Measurements from ENCODE around the gene ARHGEF12.
A peak's percentile ranks its signal among the peaks of the same experiment; 100 is the strongest.

Gene ARHGEF12, protein sequence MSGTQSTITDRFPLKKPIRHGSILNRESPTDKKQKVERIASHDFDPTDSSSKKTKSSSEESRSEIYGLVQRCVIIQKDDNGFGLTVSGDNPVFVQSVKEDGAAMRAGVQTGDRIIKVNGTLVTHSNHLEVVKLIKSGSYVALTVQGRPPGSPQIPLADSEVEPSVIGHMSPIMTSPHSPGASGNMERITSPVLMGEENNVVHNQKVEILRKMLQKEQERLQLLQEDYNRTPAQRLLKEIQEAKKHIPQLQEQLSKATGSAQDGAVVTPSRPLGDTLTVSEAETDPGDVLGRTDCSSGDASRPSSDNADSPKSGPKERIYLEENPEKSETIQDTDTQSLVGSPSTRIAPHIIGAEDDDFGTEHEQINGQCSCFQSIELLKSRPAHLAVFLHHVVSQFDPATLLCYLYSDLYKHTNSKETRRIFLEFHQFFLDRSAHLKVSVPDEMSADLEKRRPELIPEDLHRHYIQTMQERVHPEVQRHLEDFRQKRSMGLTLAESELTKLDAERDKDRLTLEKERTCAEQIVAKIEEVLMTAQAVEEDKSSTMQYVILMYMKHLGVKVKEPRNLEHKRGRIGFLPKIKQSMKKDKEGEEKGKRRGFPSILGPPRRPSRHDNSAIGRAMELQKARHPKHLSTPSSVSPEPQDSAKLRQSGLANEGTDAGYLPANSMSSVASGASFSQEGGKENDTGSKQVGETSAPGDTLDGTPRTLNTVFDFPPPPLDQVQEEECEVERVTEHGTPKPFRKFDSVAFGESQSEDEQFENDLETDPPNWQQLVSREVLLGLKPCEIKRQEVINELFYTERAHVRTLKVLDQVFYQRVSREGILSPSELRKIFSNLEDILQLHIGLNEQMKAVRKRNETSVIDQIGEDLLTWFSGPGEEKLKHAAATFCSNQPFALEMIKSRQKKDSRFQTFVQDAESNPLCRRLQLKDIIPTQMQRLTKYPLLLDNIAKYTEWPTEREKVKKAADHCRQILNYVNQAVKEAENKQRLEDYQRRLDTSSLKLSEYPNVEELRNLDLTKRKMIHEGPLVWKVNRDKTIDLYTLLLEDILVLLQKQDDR (N-terminal part only)

DNA sequence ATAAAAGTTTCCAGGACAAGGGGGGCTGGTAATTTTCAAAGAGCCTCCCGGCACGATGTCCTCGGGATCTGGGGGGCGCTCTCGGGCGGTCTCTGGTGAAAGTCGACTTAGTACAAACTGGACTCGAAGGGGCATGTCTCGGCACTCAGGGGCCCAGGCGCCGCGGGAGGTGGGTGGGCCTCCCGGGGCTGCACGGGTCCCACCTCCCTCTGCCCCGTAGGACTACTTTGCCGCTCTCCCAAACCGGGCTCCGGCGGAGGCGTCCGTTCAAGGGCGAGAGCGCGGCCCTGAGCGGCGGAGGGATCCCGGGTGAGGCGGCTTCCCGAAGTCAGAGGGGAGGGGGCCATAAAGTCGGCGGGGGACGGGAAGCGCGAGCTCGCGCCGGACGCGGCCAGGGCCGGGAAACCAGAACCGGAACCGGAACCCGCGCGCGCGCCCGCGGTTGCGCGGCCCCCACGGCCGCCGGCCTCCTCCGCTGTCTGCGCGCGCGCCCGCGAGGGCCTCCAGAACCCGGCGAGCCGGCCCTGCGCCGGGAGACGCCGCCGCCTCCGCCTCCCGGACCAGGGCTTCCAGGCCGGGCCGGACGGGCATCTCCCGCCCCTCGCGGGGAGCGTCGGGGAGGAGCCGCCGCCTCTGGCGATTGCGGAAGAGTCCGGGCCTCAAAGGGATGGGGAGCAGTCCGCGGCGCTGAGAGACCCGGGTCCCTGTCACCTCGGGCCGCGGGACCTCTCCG is at the start of gene ARHGEF12:
ARHGEF12 (plus strand) TSS at position 506 of the 733 bp plus-strand sequence. CDS start 831 bp downstream, outside the sequence.
- DNase-seq (ENCODE audit: low read depth, low spot score), result peak; percentile 92
- H3K27ac ChIP-seq, result peak within 1 kb of the TSS; percentile 91

DNA sequence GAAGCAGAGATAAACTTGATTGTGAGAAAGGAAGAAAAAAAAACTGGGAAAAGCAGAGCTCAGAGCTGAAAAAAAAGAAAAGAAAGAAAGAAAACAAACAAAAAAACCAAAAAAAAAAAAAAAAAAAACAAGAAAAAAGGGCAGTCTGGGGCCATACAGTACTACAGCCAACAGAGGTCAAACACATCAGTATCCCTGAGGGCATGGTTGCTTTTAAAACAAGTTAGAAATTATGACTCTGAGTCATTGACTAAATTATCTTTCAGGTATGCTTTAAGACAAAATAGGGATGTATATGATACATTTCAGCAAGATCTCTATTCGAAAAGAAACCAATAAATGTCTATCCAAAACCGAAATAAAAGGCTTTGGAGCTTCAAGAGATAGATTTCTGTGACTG is 48.2 kb upstream of the ARHGEF12 start:
- DNase-seq (ENCODE audit: low read depth, low spot score), result no peak
- H3K27ac ChIP-seq, result no peak overlapping the region

DNA sequence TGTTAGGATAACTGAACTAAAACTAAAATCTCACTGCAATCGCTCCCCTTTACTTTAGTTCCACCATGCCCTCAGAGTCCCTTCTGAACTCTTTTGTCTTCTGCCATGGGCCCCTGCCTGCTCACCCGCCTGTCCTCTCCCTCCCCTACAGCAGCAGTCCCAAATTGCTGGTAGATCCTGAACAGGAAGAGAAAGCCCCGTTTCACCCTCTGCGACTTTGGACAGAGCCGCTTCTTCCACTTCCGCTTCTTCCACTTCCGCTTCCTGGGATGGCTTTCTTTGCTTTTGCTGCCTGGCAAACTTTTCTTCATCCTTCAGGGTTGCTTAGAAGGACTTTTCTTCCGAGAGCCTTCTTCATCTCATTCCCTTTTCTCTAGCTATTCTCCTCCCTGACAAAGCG is 46.8 kb upstream of the ARHGEF12 start:
- DNase-seq (ENCODE audit: low read depth, low spot score), result no peak
- no peak overlapping the region for H3K27ac ChIP-seq

DNA sequence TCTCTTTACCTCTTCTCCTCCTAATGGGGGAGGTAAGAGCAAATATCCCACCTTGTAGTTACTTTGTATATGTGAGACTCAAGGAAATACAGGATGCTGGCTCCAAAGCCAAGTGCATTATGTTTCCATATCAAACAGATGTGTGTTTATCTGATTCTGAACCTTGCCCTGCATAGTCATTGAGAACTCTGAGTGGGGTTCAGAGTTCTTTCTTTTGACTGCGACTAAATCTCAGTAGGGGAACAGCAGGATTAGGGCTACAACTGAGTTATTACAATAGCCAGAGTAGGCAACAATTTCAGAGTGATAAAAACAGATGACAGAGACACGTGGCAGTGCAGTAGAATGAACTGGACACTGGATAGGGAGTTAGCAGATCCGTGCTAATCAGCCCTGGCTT is 45.3 kb upstream of the ARHGEF12 start:
- DNase-seq (ENCODE audit: low read depth, low spot score), result no peak
- no peak overlapping the region for H3K27ac ChIP-seq

DNA sequence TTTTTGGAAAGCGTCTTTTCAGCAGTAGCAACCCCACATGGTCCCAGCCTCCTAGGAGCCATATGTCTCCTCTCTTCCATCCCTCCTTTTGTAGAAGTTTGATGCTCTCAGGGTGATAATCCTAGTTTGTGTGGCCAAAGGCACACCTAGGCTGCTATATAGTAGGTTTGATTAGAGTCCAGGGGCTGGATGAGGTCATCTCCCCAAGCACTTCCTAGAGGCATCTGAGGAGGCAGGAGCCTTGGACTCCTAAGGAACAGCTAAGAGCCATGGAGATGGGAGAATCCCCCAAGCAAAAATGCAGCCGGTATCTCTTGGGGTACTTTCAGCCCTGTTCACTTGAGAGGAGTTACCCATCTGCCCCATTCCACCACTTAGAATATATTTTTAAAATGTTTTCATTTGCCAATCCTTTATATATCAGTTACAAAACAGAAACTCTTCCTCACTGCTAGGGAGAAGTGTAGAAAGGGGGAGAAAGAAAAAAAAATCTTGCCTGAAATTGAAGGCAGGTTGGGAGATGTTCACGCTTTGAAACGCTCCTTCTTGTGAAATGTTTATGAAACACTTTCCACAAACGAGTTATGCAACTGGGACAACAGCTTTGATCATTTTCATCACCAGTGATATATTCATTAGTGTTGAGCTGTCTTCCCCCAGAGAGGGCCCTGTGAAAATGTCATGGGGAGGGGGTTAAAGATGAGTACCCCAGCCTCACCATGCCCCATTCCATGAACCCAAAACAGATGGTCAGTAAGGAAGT is 43.0 kb upstream of the ARHGEF12 start:
- no peak for DNase-seq (ENCODE audit: low read depth, low spot score)
- no peak overlapping the region for H3K27ac ChIP-seq

DNA sequence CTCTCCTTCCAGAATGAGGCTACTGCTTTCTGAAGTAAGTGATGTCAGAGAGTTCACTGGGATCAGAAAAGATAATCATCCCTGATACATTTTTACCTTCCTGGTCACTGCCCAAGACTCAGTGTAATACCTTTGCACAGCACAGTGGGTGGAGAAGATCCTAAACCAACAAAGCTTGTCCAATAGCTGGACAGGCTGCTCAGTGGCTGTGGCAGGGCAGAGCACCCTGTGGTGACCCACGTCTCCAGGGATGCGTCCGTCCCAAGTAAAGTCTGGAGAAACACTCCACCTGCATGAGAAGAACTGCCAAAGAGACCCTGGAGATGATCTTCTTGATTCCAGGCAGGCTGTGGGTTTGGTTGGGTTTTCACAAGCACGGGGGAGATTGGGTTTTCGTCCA is 42.1 kb upstream of the ARHGEF12 start:
- DNase-seq (ENCODE audit: low read depth, low spot score), result no peak
- no peak overlapping the region for H3K27ac ChIP-seq

DNA sequence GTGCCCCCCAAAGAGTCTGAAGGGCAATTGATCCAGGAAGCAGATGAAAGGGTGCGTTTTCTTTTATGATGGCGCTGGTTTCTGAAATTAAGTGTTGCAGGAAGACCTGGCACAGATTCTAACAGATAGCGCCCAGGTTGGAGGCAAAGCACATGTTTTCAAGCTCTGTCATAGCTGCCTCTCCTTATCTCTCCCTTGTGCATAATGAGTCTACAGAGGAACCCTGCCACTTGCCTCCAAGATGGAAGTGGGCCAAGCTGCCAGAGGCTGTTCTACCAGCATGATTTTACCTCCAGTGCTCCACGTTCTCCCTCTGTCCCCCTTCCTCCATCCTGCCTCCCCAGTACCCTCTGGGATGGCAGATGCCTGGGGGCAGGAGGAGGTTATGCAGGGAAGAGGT is 41.1 kb upstream of the ARHGEF12 start:
- no peak for DNase-seq (ENCODE audit: low read depth, low spot score)
- H3K27ac ChIP-seq, result no peak overlapping the region

DNA sequence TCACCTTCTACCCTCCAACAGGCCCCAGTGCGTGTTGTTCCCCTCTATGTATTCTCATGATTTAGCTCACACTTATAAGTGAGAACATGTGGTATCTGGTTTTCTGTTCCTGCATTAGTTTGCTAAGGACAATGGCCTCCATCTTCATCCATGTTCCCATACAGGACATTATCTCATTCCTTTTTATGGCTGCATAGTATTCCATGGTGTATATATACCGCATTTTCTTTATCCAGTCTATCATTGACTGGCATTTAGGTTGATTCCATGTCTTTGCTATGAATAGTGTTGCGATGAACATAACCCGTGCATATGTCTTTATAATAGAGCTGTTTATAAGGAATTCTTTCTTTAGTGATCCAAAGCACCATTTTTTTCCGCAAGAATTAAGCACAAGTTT is 39.7 kb upstream of the ARHGEF12 start:
- DNase-seq (ENCODE audit: low read depth, low spot score), result no peak
- no peak overlapping the region for H3K27ac ChIP-seq

DNA sequence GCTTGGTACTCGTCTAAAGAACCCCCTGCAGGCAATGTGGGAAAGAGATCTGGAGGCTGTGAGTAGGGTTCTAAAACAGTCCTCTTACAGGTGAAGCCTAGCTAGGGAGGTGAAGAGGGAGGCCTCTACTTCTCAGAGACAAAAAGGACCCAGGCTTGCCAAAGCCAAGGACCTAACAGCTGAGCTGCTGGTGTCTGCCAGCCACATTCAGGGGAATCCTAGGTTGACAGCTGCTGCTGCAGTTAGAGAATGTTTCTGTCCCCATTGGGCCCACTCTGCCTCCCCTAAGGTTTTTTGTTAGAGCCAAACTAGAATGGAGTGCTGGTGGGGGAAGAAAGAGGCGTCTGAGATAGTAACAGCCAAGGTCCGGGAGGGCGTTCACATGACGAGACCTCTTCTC is 37.8 kb upstream of the ARHGEF12 start:
- no peak for DNase-seq (ENCODE audit: low read depth, low spot score)
- H3K27ac ChIP-seq, result no peak overlapping the region

DNA sequence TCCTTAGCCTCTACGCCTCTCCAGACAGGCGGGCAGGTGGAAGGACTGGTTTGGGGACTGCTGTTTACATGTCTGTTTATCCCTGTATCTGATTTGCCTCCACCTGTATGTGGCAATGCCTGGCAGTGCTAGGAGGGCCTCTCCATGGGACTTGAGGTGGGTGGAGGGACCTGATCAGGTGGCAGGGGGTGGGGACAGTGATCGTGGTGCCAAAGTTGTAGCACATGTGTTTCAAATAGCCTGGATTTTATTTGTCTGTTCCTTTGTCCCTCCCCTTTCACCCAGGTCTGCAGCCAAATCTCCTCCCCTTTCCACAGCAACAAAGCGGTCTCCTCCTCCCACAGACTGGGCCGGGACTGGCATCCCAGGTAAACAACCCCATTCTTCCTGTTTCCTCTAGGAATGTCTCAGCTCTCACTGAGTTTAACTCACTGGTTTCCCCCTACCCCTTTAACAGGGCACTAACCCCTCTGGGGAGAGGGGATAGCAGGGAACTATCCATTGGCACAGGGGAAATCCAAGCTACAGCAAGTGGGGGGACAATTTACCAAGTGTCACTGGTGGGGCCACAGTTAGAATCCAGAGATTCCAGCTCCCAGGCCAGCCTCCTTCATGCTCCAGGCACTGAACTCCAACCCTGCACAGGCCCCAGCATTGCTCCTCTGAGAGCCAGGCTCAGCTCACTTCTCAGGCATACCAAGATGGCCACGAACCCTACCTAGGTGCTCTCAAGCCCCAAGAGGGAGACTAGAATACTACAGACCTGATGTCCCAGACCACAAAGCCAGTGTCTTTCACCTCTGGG is 34.0 kb upstream of the ARHGEF12 start:
- peak overlapping the region; percentile 19 for H3K27ac ChIP-seq
- peak; percentile 39 for DNase-seq (ENCODE audit: low read depth, low spot score)

DNA sequence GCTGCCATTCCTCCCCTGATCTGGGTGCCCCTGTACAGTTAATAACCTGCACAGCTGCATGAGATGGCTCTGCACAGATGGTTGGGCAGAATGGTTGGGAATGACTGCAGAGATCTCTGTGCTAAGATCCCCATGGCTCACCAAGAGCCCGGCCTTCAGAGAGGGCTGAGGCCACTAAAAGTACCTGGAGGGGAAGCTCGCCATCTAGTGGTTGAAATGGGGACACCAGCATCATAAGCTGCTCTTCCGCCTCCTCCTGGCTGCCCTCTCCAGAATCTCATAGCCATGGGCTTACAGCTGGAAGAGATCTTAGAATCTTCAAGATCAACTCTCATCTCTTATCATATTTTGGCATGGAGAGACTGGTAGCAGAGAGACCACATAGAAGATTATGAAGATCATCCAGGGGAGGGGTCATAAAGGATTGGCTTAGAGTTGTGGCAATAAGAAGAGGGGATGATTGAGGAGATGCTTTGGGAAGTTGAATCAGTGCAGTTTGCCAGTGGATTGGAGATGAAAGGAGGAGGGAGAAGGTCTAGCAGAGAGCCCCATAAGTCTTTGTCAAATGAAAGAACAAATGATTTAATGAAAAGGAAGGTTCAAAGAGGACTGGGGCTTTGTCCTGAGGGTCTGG is 33.1 kb upstream of the ARHGEF12 start:
- DNase-seq (ENCODE audit: low read depth, low spot score), result no peak

DNA sequence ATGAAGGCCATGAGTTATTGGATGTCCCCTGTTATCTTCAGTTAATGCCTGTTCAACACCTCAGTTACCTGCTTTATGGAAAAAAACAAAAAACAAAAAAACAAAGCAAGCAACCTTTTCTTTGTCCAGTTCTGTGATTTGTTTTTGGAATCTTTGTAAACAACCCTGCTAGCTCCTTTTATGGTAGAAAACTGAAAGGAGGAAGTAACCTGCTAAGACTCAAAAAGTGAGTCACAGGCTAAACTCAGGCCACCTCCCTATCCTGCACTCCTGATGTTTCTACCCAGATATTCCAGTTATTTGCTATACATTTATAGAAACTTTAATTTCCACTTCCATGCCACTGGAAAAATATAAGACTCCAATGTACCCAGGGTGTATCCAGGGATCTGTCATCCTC is 31.7 kb upstream of the ARHGEF12 start:
- DNase-seq (ENCODE audit: low read depth, low spot score), result peak; percentile 62
- peak overlapping the region; percentile 76 for H3K27ac ChIP-seq

More for the DNA sequence above, 33.1 kb upstream of the ARHGEF12 start:
- H3K27ac ChIP-seq, result peak overlapping the region; percentile 76

DNA sequence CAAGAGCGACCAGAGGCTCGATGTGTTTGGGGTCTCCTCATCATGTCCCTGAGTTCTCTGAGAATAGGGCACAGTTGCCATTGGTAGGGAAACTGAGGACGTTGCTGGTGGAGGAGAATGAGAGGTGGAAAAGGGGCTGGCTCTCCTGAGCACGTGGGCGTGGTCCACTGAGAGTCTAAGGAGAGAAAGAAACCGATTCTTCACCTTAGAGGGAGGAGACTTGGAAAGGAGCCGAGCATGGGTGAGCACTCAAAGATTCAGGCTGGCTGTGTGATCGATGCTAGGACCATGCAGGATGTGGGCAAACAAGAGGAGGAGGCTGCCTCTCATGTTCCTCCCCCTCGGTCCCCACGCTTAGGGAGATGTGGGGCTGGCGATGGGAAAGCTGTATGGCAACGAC is 30.9 kb upstream of the ARHGEF12 start:
- H3K27ac ChIP-seq, result peak overlapping the region; percentile 76
- no peak for DNase-seq (ENCODE audit: low read depth, low spot score)

DNA sequence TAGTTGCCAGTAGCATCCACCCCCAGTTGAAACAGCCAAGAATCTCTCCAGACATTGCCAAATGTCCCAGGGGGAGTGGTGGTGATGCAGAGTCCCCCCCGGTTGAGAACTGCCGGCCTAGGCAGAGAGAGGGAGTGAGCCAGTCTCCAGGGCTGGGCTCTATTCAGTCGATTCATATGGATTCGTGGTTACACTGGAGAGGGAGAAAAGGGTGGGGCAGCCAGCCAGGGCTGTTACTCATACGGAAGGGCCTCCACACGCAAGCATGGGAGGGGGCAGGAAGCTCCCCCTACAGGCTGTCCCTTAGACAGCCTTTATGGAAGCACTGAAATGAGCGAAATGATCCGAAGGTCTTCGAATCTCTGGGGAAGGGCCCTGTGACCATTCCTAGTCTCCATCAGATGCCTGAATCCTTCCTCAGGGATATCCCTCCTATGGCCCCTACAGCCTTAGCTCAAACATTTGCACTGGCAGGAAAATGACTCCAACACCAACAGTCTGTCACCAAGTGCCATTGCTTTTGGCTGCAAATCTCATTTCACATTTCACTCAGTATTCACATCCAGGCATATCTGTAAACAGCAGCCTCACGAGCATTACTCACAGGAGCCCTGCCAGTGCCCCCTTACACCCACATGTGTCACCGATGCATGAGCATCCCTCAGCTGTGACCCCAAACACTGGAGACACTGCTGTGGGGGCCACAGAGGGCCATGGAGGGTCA is 29.5 kb upstream of the ARHGEF12 start:
- H3K27ac ChIP-seq, result peak overlapping the region; percentile 76
- peak; percentile 86 for DNase-seq (ENCODE audit: low read depth, low spot score)

DNA sequence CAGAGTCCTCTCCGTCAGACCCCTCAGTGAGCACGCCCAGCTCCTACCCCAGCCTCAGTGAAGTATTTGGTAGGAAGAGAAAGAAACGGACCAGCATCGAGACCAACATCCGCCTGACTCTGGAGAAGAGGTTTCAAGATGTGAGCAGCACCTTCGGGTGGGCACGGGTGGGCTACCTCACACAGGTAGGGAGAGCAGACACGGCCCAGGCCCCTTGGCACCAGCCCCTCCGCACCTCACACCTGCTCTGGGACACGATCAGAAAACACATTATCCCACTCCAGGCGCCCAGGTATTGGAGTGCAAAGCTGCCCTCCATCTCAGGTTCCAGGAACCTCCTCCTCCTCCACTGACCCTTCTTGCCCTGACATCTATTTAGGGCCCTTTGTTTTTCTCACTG is 28.7 kb upstream of the ARHGEF12 start:
- no peak overlapping the region for H3K27ac ChIP-seq
- no peak for DNase-seq (ENCODE audit: low read depth, low spot score)

DNA sequence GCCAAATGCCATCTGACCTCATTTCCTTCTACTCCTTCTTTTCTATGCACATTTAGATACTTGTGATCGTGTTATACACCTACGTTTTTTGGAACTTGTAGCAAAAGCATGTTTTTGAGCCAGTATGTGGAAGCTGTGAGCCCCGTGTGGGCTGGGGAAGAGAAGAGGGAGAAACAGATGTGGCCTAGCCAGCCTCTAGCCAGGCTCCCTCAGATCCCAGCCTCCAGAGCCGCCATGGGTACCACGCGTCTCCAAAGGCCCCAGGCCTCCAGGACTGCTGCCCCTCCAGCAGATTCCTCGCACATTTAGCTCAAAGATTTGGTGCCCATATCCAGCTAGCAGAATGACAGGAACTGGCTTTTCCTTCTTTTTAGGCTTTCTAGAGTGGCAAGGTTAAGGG is 28.1 kb upstream of the ARHGEF12 start:
- H3K27ac ChIP-seq, result no peak overlapping the region
- DNase-seq (ENCODE audit: low read depth, low spot score), result no peak

DNA sequence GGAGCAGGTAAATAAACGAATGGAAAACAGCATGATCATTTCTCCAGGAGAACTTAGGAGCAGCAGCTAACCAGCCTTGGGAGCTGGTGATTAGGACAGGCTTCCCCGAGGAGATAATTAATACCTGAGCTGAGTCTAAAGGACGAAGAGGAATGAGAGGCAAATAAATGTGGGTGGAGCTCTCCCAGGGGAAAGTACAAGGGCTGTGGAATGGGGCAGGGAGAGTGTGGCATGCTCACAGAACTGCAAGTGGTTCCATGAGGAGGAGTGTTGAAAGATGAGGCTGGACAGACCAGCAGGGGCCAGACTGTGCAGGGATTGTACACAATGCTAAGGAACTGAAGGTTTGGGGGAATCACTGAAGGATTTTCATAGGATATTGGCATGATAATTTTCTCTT is 25.3 kb upstream of the ARHGEF12 start:
- no peak overlapping the region for H3K27ac ChIP-seq
- DNase-seq (ENCODE audit: low read depth, low spot score), result no peak

DNA sequence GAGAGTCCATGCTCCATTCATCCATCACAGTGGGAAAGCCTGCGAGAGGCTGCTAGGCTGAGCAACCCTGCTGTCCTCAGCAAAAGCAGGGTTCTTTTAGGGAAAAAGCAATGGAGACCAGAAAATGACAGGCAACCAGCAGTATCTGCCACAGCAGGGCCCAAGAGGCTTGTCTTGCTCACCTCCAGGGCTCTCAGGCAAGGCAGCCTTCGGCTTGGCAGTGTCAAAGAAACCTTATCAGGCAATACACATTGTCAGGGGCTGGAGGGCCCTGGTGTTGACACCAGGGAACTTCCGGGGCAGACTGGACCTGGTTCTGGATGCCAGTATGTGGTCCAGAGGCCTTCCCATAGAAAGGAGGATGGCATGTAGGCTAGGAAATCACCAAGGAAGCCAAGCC is 21.4 kb upstream of the ARHGEF12 start:
- no peak for DNase-seq (ENCODE audit: low read depth, low spot score)
- H3K27ac ChIP-seq, result no peak overlapping the region
